ENCODE data around the gene OR4C45. TPM values are rescaled to one million over a fixed set of nuclear protein-coding genes. Genes with fewer than 3 reads are reported as not detected.

OR4C45 gene
- polyA plus RNA-seq, 1 donor = not detected

Other genes with a start within 250 kb of the OR4C45 start
- gene OR4C13, start 80.5 kb upstream of the OR4C45 start, polyA plus RNA-seq (ENCODE audit: insufficient read length) = not detected
- gene OR4C12, start 50.3 kb upstream of the OR4C45 start, polyA plus RNA-seq (ENCODE audit: insufficient read length) = not detected